Cortex of kidney (tissue), 1 donor: ENCODE data around the gene SACM1L.
"Not testable (repeated sequence)": the region's sequence is repeated elsewhere in the genome, so short reads cannot be mapped to it uniquely, and the experiment has no call there.

Experiments used
- DNase-seq: peaks from one replicate; lab custom pipeline; 2025; lab: John Stamatoyannopoulos, UW

SACM1L gene

DNA sequence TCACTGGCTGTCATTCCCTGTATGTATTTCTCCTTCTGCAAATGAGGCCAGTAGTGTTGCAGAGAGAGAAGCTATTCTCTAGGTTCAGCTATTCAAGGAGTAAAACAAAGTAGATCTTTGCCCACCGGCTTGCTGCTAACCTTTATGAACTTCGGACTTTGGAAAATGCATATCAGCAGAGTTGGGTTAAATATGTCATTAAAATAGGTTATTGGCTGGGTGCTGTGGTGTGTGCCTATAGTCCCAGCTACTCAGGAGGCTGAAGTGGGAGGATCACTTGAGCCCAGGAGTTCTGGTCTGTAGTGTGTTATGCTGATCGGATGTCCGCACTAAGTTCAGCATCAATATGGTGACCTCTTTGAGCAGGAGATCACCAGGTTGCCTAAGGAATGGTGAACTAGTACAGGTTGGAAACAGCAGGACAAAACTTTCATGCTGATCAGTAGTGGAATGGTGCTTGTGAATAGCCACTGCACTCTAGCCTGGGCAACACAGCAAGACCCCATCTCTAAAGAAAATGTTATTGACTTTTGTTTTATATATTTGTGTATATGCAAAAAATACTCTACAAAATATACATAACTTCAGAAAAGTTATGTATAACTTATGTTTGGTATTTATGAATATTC, 53.4 kb downstream of the SACM1L start:
- DNase-seq = no peak

DNA sequence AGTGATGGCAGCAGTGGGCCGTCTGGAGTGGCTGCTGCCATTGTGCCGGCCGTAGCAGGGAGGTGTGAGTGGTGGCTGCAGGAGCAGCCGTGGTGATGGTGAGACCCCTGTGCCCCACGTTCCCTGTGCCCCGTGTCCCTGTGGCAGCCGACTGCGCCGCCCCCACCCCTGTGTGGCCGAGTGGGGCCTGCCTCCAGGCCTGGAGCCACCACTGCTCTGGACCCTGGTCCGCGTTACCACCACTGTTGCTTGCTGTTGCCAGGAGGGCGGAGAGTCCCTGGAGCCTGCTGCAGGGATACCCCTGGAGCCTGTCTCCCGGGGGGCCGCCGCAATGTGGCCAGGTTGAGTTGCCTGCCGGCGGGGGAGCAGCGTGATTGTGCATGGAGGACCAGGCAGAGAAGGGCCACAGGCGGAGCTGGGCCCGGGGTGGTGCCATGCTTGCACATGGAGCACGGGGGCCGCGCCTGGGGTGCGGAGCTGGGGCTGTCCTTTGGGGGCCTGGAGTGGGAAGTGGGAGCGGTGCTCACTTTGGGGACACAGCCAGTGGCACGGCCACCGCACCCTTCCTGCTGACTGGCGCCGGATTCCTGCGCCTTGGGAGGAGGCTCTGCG, 57.1 kb downstream of the SACM1L start:
- DNase-seq = no peak

DNA sequence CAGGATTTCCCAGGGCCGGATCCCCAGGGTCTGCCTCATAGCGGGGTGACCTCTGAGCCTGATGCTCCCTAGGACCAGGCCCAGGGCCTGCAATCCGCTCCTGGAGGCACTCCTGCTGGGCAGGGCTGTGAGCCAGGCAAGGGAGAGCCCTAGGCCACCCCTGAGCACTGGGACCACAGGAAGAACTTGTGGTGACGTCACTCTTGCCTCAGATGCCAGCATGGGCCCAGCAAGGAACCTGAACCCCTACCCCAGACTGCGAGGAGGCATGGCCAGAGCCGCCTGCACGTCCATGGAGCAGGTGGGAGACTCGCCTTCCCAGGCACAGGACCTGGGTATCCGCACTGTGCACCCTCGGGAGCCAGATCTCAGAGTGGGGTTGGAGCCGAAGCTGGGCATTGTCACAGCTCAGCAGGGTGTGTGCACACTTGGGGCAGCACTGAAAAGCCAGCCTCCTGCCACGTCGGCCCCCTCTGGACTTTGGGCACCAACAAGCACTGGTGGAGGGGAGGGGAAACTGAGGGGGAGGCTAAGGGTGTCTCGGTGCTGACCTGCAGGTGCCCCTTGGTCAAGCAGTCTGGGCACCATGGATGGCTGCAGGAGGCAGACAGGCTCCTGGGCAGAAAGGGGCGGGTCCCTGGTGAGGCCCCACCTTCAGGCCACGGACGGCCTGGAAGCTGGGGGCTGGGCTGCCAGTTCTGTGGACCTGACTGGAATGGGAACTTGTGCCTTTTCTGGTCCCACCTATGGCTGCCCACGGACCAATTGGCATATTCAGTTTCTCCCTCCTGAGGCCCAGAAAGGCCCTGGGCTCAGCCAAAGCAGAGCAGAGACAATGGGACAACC, 57.8 kb downstream of the SACM1L start:
- DNase-seq = no peak

DNA sequence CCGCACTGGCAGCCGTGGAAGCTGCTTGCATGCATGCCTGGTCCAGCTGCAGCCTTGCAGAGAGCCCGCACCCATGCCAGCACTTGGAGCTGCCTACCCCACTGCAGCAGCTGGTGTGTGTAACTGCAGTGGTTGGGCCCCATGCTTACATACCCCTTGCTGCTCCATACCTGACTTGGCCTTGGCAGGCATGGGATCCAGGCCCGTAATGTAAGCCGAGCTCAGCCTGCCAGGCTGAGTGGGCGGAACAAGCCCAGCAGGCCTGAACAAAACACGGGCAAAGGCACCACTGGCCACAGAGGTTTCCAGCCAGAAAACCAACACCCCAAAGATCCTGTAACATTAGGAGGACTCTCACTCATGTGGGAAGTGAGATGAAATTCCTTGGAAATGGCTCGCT, 58.9 kb downstream of the SACM1L start:
- no peak for DNase-seq

DNA sequence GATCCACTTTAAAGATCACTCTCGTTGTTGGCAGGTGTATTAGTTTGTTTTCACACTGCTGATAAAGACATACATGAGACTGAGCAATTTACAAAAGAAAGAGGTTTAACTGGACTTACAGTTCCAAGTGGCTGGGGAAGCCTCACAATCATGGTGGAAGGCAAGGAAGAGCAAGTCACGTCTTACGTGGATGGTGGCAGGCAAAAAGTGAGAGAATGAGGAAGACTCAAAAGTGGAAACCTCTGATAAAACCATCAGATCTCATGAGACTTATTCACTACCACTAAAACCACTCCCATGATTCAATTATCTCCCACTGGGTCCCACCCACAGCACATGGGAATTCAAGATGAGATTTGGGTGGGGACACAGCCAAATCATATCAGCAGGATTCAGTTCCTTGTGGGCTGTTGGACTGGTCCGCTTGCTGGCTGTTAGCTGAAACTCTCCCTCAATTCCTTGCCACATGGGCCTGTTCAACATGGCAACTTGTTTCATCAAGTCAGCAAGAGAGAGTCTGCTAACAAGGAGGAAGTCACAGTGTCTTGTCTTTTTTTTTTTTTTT, 59.9 kb downstream of the SACM1L start:
- DNase-seq = not testable (repeated sequence)

DNA sequence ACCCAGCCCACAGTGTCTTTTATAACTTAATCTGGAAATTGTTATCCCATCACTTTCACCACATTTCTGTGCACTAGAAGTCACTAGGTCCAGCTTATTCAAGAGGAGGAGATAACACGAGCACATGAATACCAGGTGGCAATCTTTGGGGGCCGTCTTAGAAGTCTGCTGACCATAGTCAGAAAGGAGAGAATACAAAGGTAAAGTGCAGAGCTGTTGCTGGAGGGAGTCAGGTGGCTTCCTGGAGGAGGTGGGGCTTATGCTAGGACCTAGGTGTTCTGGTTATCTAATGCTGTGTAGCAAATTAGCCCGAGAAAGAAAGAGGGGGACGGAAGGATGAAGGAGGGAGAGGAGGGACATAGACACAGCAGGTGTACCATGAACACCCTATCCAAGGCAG, 60.7 kb downstream of the SACM1L start:
- DNase-seq = no peak

DNA sequence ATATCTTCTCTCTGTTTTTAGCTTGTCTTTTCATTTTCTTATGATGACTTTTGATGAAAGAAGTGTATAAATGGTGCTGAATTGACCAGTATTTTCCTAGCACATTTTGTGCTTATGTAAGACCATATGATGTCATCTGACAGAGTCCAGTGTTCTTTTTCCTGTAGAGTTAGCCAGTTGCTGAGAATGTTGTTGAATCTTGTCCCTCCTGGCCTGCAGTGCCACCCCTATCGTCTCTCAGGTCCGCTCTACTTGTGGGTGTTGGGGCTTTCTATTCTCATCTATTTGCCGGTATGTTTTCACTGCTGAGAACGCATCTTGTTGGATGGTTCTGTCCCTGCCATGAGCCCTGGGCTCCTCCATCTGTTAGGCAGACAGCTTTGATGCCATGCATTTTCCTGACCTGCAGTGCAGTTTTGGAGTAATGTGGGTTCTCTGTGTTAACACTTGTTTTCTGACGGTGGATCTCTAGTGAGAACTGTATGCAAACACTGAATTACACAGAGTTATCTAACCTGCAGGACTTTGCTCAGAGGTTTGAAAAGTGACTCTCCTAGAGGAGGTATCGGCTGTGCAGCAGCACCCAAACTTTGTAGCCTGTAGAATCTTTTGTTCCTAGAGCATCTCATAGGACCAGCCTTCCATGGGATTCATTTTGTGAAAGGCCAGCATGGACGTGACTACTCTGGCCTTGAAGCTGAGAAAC, 62.5 kb downstream of the SACM1L start:
- no peak for DNase-seq

DNA sequence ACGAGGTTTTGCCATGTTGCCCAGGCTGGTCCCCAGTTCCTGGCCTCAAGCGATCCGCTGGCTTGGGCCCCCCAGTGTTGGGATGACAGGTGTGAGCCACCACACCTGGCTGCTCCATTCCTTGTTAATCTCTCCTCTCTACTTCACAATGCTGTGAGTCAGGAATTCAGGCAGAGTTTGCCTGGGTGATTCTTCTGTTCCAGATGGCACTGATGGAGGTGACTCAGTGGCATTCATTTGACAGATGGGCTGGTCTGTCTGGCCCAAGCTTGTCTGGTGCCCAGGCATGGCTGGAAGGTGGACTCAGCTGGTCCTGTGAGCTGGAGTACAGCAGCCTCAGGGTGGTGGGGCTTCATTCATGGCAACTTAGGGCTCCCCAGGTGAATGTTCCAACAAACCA, 63.9 kb downstream of the SACM1L start:
- no peak for DNase-seq

DNA sequence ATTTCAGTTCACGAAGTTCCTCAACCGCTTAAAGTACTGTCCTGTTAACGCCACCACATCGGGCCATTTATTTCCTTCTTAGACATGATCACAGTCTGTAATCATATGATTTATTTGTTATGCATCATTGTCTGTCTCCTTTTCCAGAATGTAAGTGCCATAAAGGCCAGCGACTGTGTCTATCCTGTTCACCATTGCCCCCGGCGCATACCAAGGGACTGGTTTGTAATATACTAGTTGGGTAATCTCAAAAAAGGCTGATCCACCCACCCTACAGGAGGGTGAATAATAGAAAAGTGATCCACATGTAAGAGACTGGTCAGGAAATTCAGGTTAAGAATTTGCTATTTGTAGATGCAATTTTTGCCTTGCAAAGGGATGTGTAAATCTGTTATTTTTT, 65.3 kb downstream of the SACM1L start:
- DNase-seq = no peak

DNA sequence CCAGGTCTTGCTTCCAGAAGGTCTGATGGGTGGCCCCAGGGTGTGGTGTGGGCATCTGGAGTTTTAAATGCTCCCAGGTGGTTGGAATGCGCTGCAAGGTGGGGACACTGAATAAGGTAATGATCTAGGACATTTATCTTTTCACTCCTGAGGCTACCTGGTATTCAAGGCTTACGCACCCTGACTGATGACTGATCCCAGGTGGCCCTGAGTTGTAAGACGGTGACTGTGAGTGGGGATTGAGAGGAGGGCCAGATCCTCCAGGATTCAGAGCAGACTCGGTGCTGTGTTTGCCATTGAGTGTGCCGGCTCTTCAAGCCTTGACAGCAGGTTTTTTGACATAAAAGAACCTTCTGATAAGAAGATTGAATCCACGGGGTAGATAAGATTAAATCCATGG, 66.9 kb downstream of the SACM1L start:
- no peak for DNase-seq

DNA sequence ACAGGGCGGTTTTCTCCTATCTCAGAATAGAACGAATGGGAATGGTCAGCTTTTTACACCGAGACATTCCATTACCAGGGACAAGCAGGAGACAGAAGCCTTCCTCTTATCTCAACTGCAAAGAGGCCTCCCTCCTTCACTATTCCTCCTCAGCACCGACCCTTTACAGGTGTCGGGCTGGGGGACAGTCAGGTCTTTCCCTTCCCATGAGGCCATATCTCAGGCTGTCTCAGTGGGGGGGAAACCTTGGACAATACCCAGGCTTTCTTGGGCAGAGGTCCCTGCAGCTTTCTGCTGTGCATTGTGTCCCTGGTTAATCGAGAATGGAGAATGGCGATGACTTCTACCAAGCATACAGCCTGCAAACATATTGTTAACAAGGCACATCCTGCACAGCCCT, 67.9 kb downstream of the SACM1L start:
- not testable (repeated sequence) for DNase-seq

DNA sequence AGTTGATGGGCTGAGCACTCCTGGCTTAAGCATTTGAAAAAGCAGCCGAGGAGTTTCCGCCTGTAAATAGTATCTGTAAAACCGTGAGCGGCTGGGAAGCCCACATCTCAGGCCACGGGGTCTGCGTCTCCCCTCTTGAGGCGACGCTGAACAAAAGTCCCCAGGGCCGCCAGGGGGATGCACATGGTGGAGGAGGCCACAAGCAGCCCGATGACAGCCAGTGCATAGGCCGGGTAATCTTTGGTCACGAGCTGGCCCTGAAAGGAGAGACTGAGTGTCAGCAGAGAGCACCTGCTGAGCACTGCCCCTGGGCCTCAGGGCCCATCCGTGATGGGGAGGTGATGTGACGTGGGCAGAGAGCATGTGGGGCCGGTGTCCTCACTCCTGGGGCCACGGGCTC, 69.7 kb downstream of the SACM1L start:
- DNase-seq = no peak

DNA sequence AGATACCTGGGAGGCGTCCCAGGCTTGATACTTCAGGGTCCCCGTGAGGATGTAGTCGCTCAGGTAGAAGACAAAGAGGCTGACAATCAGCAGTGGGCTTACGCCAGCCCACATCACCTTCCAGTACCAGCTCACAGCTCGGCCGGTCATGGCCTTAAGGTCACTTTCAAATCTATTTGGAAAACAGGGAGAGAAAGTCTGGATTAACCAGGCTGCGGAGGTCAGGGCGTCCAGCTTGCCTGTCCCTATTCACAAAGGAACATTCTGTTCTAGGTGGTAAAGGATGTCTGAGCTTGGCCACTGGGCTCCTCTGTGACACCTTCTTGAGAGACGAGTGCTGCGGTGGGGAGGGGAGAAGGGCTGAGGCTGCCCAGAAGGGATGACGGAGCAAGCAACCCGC, 70.7 kb downstream of the SACM1L start:
- no peak for DNase-seq

DNA sequence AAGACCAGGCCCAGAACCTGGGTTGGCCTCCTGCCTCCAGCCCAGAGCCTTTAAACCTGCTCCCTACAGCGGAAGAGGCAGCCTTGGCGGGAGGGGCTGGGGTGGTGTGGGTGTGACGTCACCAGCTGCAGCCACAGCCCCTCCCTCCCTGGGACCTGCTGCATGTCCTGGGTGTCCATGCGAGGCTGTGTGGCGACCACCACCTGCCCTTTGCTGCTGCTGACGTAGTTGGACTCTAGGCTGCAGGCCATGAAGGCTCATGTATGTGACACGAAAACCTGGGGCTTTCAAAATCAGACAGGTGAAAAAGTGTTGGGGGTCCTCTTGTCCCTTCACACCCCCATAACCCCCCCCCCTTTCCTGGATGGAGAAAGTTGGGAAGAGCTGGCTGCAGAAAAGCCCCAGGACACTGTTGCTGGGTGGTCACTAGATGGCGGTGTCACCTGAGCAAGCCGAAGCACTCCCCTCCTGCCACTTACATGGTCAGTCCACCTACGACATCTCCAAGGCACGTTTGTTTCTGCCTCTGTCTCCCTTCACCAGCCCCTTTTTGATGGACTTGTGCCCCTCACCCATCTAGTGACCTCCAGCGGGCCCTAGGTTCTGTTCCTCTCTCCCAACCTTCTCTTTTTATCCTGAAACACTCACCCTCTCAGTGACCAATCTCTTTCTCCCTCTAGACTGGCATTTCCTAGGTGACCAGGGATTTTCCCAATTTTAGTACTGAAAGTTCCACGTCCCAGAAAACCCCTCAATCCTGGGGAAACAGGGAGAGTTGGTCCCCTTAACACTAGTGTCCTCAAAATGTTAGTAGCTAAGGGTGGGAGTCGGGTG, 71.9 kb downstream of the SACM1L start:
- no peak for DNase-seq

DNA sequence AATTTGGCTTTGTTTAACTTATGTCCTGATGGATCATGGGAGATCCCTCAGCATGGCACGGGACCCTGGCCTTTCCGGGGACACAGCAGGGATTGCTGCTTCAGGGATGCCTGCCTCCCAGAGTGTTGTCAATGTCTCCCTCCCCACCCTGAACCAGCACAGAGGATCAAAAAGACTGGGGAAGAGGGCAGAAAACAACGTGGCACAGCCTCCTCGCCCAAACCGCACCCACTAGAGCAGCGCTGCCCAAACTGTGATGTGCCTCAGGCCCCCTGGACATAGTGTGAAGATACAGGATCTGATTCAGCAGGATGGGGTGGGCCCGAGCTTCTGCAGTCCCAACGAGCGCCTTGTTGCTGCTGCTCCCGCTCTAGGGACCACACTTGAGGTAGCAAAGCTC, 72.6 kb downstream of the SACM1L start:
- DNase-seq = no peak

DNA sequence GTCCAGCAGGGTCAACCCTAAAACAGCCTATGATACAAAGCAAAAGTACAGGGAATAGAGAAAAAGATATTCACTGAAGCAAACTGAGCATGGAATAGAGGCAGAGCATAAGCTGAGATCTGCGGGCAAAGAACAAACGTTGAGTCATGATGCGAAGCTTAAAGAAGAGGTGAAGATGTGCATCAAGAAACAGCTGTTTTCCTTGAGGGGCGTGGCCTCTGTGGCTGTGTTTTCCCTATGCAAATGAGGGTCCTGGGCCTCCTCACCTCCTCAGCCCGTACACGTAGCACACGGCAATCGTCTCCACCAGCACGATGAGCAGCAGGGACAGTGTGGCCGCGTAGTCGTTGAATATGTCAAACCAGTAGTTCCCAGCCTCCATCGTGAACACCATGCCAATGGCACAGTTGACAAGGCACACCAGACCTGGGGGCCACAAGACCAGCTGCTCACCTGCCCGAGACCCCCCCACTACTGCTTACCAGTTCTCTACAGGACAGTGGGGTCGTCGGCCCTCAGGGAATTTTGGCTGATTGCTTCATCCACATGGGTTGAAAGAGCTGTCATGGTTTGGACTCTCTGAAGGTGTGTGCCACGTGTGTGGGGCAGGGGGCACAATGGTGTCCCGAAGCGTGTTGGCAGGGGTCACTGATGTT, 73.6 kb downstream of the SACM1L start:
- DNase-seq = no peak

DNA sequence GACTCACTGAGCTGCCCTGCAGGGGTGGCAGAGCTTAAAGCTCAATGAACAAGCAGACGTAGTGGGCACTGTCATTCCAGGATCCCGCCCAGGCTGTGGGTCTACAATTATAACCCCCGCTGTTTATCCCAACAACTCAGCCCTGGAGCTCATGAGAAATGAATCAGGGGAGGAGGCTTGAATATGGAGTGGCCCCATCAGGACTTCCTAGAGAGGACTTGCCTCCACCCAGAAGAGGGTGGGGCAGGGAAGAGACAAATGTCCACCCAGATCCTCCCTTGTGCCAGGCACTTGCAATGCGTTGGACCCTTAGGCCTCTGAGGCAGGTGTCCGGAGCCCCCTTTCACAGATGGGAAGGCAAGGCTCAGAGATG, 74.1 kb downstream of the SACM1L start:
- no peak for DNase-seq

DNA sequence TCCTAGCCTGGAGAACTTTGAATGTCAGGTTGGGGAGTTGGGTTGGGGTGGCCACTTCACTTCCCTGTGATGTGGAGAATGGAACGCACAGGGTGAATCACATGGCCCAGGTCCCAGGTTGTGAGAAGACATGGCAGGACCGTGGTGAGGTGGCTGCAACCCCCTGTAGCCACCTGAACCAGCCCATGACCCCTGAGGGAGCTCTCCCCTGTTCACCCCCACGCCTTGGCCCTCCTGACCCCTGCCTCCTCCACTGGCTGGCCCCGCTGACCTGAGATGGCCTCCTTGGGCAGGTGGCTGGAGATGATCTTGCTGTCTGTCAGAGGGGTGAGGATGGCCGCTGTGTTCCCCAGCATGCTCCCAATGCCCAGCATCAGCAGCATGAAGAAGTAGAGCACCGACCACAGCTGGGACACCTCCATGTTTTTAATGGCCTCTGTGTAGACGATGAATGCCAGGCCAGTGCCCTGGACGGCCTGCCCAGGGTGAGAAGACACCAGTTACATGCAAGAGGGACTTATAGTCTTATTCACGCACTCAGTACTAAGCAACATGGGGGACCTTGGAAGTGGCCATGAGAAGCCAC, 76.2 kb downstream of the SACM1L start:
- DNase-seq = no peak

DNA sequence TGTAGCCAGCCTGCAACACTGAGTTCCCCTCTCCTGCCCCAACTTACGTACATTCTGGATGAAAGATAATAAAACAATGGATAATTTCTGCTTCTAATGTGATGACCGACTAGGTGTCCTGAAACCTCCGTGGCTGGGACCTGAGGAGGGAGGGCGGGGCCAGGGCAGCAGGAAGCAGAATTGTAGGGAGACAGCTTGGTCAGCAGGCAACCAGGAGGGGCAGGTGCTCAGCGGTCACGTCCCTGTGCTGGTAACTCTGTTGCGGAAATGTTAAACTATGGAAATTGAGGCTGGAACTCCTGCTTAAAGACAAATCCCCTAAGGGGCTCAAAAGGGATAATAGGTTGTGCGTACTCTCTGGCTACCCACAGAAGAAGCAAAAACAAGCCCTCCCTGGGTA, 76.8 kb downstream of the SACM1L start:
- DNase-seq = no peak

DNA sequence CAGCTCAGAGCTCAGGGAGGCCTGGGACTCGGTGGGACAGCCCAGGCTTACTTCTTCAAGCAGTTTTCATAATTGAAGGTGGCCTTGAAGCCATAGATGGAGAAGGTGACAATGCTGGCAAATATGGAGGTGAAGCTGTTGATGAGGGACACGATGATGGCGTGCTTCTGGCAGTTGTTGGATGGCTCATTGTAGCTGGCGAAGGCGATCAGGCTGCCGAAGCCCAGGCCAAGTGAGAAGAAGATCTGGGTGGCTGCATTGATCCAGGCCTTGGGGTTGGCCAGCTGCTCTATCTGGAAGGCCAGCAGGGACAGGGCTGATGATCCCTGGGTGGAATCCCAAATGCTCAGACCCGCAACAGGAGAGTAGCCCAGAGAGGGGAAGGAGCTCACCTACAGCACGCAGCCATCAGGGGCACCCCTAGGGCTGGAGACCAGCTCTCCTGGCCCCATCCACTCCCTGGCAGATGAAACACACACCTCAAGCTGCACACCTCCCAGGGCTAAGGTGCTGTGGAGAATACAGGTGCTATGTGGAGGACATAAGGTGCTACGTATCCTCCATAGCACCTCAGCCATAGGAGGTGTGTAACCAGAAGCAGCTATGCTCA, 82.1 kb downstream of the SACM1L start:
- no peak for DNase-seq
